Measurements from ENCODE around the gene DDAH2.
A peak's percentile ranks its signal among the peaks of the same experiment; 100 is the strongest.

Gene DDAH2

GRCh38 chr6:31702819-31703716, 26.0 kb downstream of the DDAH2 start, which contains the start of gene ABHD16A (continued):
- TF ChIP-seq ZNF121 (tag by site-specific recombination; IDR thresholded peaks at IDR 0.05) (no peak), GLIS2 (tag by site-specific recombination; IDR thresholded peaks at IDR 0.05) (0 out of 2 replicates have a peak, but pooled peaks have one; percentile 33), AEBP2 (tag by site-specific recombination; IDR thresholded peaks at IDR 0.05; ENCODE audit: borderline replicate concordance) (no peak), ZNF791 (tag by site-specific recombination; IDR thresholded peaks at IDR 0.05) (no peak), ZNF2 (tag by site-specific recombination; IDR thresholded peaks at IDR 0.05) (no peak; the same call in 1 of the 2 replicates), ZNF488 (tag by site-specific recombination; IDR thresholded peaks at IDR 0.05) (no peak), ZNF530 (tag by site-specific recombination; IDR thresholded peaks at IDR 0.05; ENCODE audit: low read depth) (no peak), ZNF48 (tag by site-specific recombination; IDR thresholded peaks at IDR 0.05) (no peak), ZNF585B (tag by site-specific recombination; IDR thresholded peaks at IDR 0.05) (no peak), MZF1 (tag by site-specific recombination; IDR thresholded peaks at IDR 0.05; ENCODE audit: borderline replicate concordance) (0 out of 2 replicates have a peak, but pooled peaks have one; percentile 48), ZNF560 (tag by site-specific recombination; IDR thresholded peaks at IDR 0.05; ENCODE audit: borderline replicate concordance) (no peak), IKZF3 (tag by site-specific recombination; IDR thresholded peaks at IDR 0.05) (peak; percentile 48; the same call in 1 of the 2 replicates), SP7 (tag by site-specific recombination; IDR thresholded peaks at IDR 0.05) (peak; percentile 75), ZNF324 (tag by site-specific recombination; IDR thresholded peaks at IDR 0.05) (peak; percentile 57; the same call in 1 of the 2 replicates), ZEB2 (tag by site-specific recombination; IDR thresholded peaks at IDR 0.05) (peak; percentile 83), ZNF175 (tag by site-specific recombination; IDR thresholded peaks at IDR 0.05) (no peak), ZNF16 (tag by site-specific recombination; IDR thresholded peaks at IDR 0.05; ENCODE audit: low read depth) (no peak), ZNF785 (tag by site-specific recombination; IDR thresholded peaks at IDR 0.05) (no peak), TRIM28 (IDR thresholded peaks at IDR 0.05; ENCODE audit: borderline replicate concordance, low read length) (no peak), KLF7 (tag by site-specific recombination; IDR thresholded peaks at IDR 0.05; ENCODE audit: borderline replicate concordance) (no peak), ZXDB (tag by site-specific recombination; IDR thresholded peaks at IDR 0.05) (peak; percentile 76; the same call in 1 of the 2 replicates), ZNF292 (tag by site-specific recombination; IDR thresholded peaks at IDR 0.05; ENCODE audit: borderline replicate concordance, low read depth) (no peak), ZNF701 (tag by site-specific recombination; IDR thresholded peaks at IDR 0.05) (no peak), ZNF146 (tag by site-specific recombination; IDR thresholded peaks at IDR 0.05) (no peak)
- TF ChIP-seq, protein P1, sequence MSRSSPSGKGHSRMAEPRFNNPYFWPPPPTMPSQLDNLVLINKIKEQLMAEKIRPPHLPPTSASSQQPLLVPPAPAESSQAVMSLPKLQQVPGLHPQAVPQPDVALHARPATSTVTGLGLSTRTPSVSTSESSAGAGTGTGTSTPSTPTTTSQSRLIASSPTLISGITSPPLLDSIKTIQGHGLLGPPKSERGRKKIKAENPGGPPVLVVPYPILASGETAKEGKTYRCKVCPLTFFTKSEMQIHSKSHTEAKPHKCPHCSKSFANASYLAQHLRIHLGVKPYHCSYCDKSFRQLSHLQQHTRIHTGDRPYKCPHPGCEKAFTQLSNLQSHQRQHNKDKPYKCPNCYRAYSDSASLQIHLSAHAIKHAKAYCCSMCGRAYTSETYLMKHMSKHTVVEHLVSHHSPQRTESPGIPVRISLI (tag by site-specific recombination; IDR thresholded peaks at IDR 0.05): no peak
- TF ChIP-seq, protein P2, sequence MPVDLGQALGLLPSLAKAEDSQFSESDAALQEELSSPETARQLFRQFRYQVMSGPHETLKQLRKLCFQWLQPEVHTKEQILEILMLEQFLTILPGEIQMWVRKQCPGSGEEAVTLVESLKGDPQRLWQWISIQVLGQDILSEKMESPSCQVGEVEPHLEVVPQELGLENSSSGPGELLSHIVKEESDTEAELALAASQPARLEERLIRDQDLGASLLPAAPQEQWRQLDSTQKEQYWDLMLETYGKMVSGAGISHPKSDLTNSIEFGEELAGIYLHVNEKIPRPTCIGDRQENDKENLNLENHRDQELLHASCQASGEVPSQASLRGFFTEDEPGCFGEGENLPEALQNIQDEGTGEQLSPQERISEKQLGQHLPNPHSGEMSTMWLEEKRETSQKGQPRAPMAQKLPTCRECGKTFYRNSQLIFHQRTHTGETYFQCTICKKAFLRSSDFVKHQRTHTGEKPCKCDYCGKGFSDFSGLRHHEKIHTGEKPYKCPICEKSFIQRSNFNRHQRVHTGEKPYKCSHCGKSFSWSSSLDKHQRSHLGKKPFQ (tag by site-specific recombination; IDR thresholded peaks at IDR 0.05): no peak
- TF ChIP-seq, protein P3, sequence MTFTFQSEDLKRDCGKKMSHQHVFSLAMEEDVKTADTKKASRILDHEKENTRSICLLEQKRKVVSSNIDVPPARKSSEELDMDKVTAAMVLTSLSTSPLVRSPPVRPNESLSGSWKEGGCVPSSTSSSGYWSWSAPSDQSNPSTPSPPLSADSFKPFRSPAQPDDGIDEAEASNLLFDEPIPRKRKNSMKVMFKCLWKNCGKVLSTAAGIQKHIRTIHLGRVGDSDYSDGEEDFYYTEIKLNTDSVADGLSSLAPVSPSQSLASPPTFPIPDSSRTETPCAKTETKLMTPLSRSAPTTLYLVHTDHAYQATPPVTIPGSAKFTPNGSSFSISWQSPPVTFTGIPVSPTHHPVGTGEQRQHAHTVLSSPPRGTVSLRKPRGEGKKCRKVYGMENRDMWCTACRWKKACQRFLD (tag by site-specific recombination; IDR thresholded peaks at IDR 0.05): no peak
- TF ChIP-seq, protein P4, sequence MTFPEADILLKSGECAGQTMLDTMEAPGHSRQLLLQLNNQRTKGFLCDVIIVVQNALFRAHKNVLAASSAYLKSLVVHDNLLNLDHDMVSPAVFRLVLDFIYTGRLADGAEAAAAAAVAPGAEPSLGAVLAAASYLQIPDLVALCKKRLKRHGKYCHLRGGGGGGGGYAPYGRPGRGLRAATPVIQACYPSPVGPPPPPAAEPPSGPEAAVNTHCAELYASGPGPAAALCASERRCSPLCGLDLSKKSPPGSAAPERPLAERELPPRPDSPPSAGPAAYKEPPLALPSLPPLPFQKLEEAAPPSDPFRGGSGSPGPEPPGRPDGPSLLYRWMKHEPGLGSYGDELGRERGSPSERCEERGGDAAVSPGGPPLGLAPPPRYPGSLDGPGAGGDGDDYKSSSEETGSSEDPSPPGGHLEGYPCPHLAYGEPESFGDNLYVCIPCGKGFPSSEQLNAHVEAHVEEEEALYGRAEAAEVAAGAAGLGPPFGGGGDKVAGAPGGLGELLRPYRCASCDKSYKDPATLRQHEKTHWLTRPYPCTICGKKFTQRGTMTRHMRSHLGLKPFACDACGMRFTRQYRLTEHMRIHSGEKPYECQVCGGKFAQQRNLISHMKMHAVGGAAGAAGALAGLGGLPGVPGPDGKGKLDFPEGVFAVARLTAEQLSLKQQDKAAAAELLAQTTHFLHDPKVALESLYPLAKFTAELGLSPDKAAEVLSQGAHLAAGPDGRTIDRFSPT (tag by site-specific recombination; IDR thresholded peaks at IDR 0.05): no peak
- TF ChIP-seq, protein P5, sequence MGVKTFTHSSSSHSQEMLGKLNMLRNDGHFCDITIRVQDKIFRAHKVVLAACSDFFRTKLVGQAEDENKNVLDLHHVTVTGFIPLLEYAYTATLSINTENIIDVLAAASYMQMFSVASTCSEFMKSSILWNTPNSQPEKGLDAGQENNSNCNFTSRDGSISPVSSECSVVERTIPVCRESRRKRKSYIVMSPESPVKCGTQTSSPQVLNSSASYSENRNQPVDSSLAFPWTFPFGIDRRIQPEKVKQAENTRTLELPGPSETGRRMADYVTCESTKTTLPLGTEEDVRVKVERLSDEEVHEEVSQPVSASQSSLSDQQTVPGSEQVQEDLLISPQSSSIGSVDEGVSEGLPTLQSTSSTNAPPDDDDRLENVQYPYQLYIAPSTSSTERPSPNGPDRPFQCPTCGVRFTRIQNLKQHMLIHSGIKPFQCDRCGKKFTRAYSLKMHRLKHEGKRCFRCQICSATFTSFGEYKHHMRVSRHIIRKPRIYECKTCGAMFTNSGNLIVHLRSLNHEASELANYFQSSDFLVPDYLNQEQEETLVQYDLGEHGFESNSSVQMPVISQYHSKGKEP (tag by site-specific recombination; IDR thresholded peaks at IDR 0.05): no peak

Measured in HEK293 (cell line).